Vagina (tissue), 2 donors: Measurements from ENCODE around the gene MT4. TPM values are rescaled to one million over a fixed set of nuclear protein-coding genes. Genes with fewer than 3 reads are reported as not detected.
A peak's percentile ranks its signal among the peaks of the same experiment; 100 is the strongest.

Source experiments
- DNase-seq, 2 donors: peaks; one replicate each; pipeline ENCODE4 v3.0.0-alpha.2; 2017; ENCODE audit errors: extremely low spot score in 2 of 2
- H3K27ac ChIP-seq: fragments of 200-600 bp; sonication (generic); one replicate; pipeline ENCODE4 v1.5.1; 2019
- H3K27me3 ChIP-seq: fragments of 200-600 bp; sonication (generic); one replicate; pipeline ENCODE4 v1.5.1; 2019
- H3K36me3 ChIP-seq, 2 donors: fragments of 200-600 bp; sonication (generic); one replicate each; pipeline ENCODE4 v1.5.1; 2017 to 2019
- H3K4me1 ChIP-seq: fragments of 200-600 bp; sonication (generic); one replicate; pipeline ENCODE4 v1.5.1; 2019
- H3K4me3 ChIP-seq, 2 donors: fragments of 200-600 bp; sonication (generic); 1 replicate in 1 of 2; 2 replicates in 1 of 2; pipeline ENCODE4 v1.5.1; 2016 to 2019
- H3K9me3 ChIP-seq: fragments of 200-600 bp; sonication (generic); one replicate; pipeline ENCODE4 v1.5.1; 2019
- POLR2A ChIP-seq, 2 donors: fragments of 450-650 bp; IDR thresholded peaks; one replicate each; pipeline ENCODE4 v1.6.1; 2017; ENCODE audit warnings: antibody characterized with exemption in 2 of 2, mild to moderate bottlenecking in 2 of 2, moderate library complexity in 2 of 2
- POLR2AphosphoS5 ChIP-seq, 2 donors: sonication (generic); formaldehyde crosslinking; IDR thresholded peaks; one replicate each; pipeline ENCODE4 v1.9.0; 2017; ENCODE audit warnings: antibody characterized with exemption in 2 of 2, mild to moderate bottlenecking in 2 of 2, low read depth in 1 of 2; ENCODE audit not compliant: insufficient read depth in 1 of 2
- intact Hi-C: fragments of 100-400 bp; cut with DNase I; formaldehyde crosslinking; loops from one replicate; pipeline ENCODE4 v1.15.1; 2023
- total RNA-seq: library from RNA; depleted of rRNA; stranded (reverse); fragments of >200 nt; gene quantifications from one replicate; pipeline ENCODE4 v1.2.3, GENCODE V29; 2016
- TF ChIP-seq, protein P1 (sequence below), 3 experiments: fragments of 450-650 bp in 2 of 3; fragments of 200-600 bp in 1 of 3; sonication (generic) in 1 of 3; IDR thresholded peaks; one replicate each; pipeline ENCODE4 v1.5.1; 2017 to 2019; ENCODE audit warnings: antibody characterized with exemption in 3 of 3, mild to moderate bottlenecking in 2 of 3, moderate library complexity in 2 of 3

MT4 gene
- total RNA-seq, 1 donor from 2014 or later, result 25.8 TPM

DNA sequence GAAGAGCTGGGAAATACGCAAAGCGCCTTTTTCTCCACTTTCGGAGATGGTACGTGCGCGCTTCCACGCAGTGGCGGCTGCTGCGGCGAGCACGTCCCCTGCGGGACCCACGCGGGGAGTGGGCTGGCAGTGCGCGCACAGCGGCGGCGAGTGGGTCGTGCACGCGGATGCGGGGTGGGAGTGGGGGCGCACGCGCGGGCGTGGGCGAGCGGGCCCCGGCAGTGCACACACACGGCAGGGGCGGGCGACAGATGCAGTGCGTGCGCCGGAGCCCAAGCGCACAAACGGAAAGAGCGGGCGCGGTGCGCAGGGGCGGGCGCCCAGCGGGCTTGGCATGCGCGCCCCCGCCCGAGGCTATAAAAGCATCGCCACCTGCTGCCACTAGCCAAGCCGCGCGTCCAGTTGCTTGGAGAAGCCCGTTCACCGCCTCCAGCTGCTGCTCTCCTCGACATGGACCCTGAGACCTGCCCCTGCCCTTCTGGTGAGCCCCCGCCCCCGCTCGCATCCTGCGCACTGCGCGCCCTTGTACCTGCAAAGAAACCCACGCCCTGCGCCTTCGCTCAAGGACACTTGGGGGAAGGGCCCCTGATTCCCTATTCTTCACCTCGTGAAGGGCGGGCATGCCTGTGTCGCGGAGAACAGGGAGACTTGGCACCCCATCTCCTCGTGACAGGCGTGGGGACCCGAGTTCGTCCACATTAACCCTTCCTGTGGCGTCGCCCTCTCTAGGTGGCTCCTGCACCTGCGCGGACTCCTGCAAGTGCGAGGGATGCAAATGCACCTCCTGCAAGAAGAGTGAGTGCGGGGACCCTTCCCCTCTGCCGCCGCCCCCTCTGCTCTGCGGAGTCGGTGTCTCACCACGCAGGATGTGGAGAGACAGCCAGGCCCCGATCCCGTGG is 24.5 kb downstream of the MT4 start, which contains the start of gene MT3:
TSS of gene MT3 (plus strand) at position 388 of the 899 bp plus-strand sequence. CDS start at position 451, 63 bp downstream.
- Histone ChIP-seq H3K27me3 (peaks cover 4% of the 10 kb centered on the region), H3K4me3 (peak within 1 kb of the TSS; percentile 38 to 42)
- TF ChIP-seq POLR2AphosphoS5 (IDR thresholded peaks at IDR 0.05; ENCODE audit: insufficient read depth in 1 of 2, low read depth in 1 of 2) (no peak), POLR2A (IDR thresholded peaks at IDR 0.05) (no peak)
- TF ChIP-seq, protein P1, sequence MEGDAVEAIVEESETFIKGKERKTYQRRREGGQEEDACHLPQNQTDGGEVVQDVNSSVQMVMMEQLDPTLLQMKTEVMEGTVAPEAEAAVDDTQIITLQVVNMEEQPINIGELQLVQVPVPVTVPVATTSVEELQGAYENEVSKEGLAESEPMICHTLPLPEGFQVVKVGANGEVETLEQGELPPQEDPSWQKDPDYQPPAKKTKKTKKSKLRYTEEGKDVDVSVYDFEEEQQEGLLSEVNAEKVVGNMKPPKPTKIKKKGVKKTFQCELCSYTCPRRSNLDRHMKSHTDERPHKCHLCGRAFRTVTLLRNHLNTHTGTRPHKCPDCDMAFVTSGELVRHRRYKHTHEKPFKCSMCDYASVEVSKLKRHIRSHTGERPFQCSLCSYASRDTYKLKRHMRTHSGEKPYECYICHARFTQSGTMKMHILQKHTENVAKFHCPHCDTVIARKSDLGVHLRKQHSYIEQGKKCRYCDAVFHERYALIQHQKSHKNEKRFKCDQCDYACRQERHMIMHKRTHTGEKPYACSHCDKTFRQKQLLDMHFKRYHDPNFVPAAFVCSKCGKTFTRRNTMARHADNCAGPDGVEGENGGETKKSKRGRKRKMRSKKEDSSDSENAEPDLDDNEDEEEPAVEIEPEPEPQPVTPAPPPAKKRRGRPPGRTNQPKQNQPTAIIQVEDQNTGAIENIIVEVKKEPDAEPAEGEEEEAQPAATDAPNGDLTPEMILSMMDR (IDR thresholded peaks at IDR 0.05), result no peak

DNA sequence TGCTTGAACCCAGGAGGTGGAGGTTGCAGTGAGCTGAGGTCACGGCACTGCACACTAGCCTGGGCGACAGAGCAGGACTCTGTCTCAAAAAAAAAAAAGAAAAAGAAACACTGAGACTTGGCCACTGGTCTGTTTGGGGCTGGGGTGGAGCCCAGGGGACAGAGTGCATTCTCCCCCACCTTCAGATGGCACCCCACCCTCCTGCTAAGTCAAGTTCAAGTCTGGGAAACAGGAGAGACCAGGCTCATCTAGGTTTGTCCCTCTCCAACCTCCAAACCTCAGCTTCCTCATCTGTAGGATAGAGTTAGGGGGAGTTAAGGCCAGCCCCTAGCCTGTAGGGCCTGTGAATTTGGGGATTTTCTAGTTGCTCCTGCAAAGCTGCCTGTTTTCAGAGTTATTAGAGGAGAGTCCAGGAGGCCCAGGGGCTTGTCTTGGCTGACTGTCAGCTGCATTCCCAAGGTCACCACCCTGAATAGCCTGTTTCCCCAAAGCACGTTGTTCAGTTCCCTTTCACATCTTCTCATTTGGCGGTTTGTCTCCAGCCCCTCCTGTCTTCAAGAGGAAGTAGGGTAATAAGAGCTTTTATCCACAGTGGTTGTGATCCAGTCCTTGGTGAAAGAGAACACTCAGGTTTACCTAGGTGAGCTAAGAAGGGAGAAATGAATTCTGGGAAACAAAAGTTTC is 26.6 kb downstream of the MT4 start:
- intact Hi-C loops, result no loop called here
- Histone ChIP-seq H3K36me3 (no peaks in the 10 kb centered on the region), H3K9me3 (no peaks in the 10 kb centered on the region), H3K4me3 (no peak overlapping the region), H3K27me3 (peaks cover 4% of the 10 kb centered on the region), H3K4me1 (peaks cover 10% of the 10 kb centered on the region), H3K27ac (no peak overlapping the region)
- TF ChIP-seq POLR2A (IDR thresholded peaks at IDR 0.05), result no peak
- TF ChIP-seq, protein P1 (IDR thresholded peaks at IDR 0.05), result no peak
- no peak for TF ChIP-seq POLR2AphosphoS5 (IDR thresholded peaks at IDR 0.05; ENCODE audit: insufficient read depth in 1 of 2, low read depth in 1 of 2)
- no peak for DNase-seq

More for the DNA sequence above, 24.5 kb downstream of the MT4 start, which contains the start of gene MT3:
- Histone ChIP-seq H3K9me3 (no peaks in the 10 kb centered on the region), H3K36me3 (no peaks in the 10 kb centered on the region), H3K4me1 (peaks cover 10% of the 10 kb centered on the region), H3K27ac (no peak within 1 kb of the TSS)
- DNase-seq, result no peak
- intact Hi-C loops, result no loop called here

DNA sequence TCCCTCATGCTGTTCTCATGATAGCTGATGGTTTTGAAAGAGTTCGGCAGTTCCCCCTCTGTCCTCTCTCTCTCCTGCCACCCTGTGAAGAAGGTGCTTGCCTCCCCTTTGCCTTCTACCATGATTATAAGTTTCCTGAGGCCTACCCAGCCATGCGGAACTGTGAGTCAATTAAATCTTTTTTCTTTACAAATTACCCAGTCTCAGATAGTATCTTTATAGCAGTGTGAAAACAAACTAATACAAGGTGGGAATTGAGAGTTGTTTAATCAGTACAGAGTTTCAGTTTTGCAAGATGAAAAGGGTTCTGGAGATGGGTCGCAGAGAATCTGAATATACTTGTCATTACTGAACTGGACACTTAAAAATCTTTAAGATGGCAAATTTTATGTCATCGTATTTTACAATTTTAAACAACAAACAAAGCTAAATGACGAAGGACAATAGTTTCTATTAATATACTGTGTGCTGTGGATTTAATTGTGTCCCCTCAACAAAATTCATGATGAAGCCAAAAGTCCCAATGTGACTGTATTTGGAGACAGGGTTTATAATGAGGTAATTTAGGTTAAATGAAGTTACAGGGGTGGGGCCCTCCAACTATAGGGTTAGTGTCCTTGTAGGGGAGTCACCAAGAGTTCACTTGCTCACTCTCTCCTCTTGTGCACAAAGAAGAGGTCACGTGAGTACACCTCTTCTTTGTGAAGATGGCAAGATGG is 28.9 kb downstream of the MT4 start:
- H3K4me3 ChIP-seq, result no peak overlapping the region
- peaks cover 4% of the 10 kb centered on the region for H3K27me3 ChIP-seq
- H3K9me3 ChIP-seq, result no peaks in the 10 kb centered on the region
- intact Hi-C loops, result no loop called here
- H3K4me1 ChIP-seq, result peaks cover 10% of the 10 kb centered on the region
- no peak overlapping the region for H3K27ac ChIP-seq
- TF ChIP-seq POLR2AphosphoS5 (IDR thresholded peaks at IDR 0.05; ENCODE audit: insufficient read depth in 1 of 2, low read depth in 1 of 2), result no peak
- TF ChIP-seq POLR2A (IDR thresholded peaks at IDR 0.05), result no peak
- no peaks in the 10 kb centered on the region for H3K36me3 ChIP-seq
- no peak for DNase-seq

DNA sequence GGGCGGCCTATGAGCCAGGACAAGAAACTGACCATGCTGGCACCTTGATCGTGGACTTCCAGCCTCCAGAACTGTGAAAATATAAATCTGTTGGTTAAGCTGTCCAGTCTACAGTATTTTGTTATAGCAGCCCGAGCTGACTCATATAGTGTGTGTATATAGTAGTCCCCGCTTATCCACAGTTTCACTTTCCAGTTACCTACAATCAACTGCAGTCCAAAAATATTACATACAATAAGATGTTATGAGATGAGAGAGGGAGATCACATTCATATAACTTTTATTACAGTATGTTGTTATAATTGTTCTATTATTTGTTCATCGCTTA is 29.4 kb downstream of the MT4 start:
- H3K27me3 ChIP-seq, result no peaks in the 10 kb centered on the region
- TF ChIP-seq, protein P1 (IDR thresholded peaks at IDR 0.05), result no peak
- no peak for TF ChIP-seq POLR2AphosphoS5 (IDR thresholded peaks at IDR 0.05; ENCODE audit: insufficient read depth in 1 of 2, low read depth in 1 of 2)
- no peak for TF ChIP-seq POLR2A (IDR thresholded peaks at IDR 0.05)
- no peak overlapping the region for H3K27ac ChIP-seq
- no peaks in the 10 kb centered on the region for H3K36me3 ChIP-seq
- H3K4me1 ChIP-seq, result peaks cover 7% of the 10 kb centered on the region
- intact Hi-C loops, result no loop called here
- DNase-seq, result no peak
- no peaks in the 10 kb centered on the region for H3K9me3 ChIP-seq
- H3K4me3 ChIP-seq, result no peak overlapping the region

DNA sequence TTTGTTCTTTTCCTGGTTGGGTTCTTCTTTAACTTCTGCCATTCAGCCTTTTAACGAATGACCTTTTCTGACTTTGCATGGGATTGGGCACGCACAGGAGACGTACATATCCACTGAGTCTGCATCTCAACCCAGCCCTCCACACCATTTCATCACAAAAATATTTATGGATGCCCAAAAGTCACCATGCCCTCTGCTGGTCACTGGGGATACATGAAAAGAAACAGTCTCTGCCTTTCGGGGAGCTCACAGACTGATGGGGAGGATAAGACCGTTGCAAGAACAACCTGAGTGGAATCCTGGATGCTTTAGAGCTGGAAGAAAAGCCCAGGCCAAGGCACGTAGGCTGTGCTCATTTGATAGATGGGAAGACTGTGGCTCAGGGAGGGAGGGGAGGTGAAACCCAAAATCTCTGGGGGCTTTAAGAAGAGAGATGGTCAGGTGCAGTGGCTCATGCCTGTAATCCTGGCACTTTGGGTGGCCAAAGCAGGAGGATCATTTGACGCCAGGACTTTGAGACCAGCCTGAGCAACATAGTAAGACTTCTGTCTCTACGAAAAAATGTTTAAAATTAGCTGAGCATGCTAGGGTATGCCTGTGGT is 35.6 kb downstream of the MT4 start:
- TF ChIP-seq POLR2AphosphoS5 (IDR thresholded peaks at IDR 0.05; ENCODE audit: insufficient read depth in 1 of 2, low read depth in 1 of 2), result no peak
- TF ChIP-seq, protein P1 (IDR thresholded peaks at IDR 0.05), result peak in 2 of 3 experiments; percentile 5 to 62
- Histone ChIP-seq H3K4me3 (no peak overlapping the region), H3K27ac (no peak overlapping the region), H3K4me1 (peaks cover 2% of the 10 kb centered on the region), H3K9me3 (no peaks in the 10 kb centered on the region), H3K27me3 (no peaks in the 10 kb centered on the region), H3K36me3 (no peaks in the 10 kb centered on the region)
- no peak for DNase-seq
- intact Hi-C loops, result loop anchor here (5.0 kb wide), 1 partner anchor 102 kb away; no protein-coding TSS in a partner anchor
